ENCODE data around the gene ELOVL6.

GRCh38 chr4:110064934-110065333 lies 133.5 kb downstream of the ELOVL6 start:
- TF ChIP-seq ZNF695 (CRISPR knock-in tag; IDR thresholded peaks at IDR 0.05) (no peak), KLF1 (tag; IDR thresholded peaks at IDR 0.05) (no peak), HDGF (IDR thresholded peaks at IDR 0.05) (no peak), SMARCE1 (IDR thresholded peaks at IDR 0.05) (no peak), SREBF2 (CRISPR knock-in tag; IDR thresholded peaks at IDR 0.05) (no peak)
- TF ChIP-seq, protein P1, sequence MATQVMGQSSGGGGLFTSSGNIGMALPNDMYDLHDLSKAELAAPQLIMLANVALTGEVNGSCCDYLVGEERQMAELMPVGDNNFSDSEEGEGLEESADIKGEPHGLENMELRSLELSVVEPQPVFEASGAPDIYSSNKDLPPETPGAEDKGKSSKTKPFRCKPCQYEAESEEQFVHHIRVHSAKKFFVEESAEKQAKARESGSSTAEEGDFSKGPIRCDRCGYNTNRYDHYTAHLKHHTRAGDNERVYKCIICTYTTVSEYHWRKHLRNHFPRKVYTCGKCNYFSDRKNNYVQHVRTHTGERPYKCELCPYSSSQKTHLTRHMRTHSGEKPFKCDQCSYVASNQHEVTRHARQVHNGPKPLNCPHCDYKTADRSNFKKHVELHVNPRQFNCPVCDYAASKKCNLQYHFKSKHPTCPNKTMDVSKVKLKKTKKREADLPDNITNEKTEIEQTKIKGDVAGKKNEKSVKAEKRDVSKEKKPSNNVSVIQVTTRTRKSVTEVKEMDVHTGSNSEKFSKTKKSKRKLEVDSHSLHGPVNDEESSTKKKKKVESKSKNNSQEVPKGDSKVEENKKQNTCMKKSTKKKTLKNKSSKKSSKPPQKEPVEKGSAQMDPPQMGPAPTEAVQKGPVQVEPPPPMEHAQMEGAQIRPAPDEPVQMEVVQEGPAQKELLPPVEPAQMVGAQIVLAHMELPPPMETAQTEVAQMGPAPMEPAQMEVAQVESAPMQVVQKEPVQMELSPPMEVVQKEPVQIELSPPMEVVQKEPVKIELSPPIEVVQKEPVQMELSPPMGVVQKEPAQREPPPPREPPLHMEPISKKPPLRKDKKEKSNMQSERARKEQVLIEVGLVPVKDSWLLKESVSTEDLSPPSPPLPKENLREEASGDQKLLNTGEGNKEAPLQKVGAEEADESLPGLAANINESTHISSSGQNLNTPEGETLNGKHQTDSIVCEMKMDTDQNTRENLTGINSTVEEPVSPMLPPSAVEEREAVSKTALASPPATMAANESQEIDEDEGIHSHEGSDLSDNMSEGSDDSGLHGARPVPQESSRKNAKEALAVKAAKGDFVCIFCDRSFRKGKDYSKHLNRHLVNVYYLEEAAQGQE (IDR thresholded peaks at IDR 0.05; ENCODE audit: borderline replicate concordance) = no peak
- TF ChIP-seq, protein P1 (CRISPR knock-in tag; IDR thresholded peaks at IDR 0.05; ENCODE audit: low read depth) = no peak
